GM19395 (cell line): ENCODE measurements around the gene CCNB3.
"Not testable (repeated sequence)": the region's sequence is repeated elsewhere in the genome, so short reads cannot be mapped to it uniquely, and the experiment has no call there.

ENCODE experiments used
- ATAC-seq: cut with Tn5 transposase; IDR thresholded peaks from one replicate; pipeline ENCODE4 v1.9.1; 2021; ENCODE audit warnings: mild to moderate bottlenecking, moderate library complexity; ENCODE audit not compliant: unreplicated experiment

CCNB3 gene, protein sequence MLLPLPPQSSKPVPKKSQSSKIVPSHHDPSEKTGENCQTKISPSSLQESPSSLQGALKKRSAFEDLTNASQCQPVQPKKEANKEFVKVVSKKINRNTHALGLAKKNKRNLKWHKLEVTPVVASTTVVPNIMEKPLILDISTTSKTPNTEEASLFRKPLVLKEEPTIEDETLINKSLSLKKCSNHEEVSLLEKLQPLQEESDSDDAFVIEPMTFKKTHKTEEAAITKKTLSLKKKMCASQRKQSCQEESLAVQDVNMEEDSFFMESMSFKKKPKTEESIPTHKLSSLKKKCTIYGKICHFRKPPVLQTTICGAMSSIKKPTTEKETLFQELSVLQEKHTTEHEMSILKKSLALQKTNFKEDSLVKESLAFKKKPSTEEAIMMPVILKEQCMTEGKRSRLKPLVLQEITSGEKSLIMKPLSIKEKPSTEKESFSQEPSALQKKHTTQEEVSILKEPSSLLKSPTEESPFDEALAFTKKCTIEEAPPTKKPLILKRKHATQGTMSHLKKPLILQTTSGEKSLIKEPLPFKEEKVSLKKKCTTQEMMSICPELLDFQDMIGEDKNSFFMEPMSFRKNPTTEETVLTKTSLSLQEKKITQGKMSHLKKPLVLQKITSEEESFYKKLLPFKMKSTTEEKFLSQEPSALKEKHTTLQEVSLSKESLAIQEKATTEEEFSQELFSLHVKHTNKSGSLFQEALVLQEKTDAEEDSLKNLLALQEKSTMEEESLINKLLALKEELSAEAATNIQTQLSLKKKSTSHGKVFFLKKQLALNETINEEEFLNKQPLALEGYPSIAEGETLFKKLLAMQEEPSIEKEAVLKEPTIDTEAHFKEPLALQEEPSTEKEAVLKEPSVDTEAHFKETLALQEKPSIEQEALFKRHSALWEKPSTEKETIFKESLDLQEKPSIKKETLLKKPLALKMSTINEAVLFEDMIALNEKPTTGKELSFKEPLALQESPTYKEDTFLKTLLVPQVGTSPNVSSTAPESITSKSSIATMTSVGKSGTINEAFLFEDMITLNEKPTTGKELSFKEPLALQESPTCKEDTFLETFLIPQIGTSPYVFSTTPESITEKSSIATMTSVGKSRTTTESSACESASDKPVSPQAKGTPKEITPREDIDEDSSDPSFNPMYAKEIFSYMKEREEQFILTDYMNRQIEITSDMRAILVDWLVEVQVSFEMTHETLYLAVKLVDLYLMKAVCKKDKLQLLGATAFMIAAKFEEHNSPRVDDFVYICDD (N-terminal part only)

DNA sequence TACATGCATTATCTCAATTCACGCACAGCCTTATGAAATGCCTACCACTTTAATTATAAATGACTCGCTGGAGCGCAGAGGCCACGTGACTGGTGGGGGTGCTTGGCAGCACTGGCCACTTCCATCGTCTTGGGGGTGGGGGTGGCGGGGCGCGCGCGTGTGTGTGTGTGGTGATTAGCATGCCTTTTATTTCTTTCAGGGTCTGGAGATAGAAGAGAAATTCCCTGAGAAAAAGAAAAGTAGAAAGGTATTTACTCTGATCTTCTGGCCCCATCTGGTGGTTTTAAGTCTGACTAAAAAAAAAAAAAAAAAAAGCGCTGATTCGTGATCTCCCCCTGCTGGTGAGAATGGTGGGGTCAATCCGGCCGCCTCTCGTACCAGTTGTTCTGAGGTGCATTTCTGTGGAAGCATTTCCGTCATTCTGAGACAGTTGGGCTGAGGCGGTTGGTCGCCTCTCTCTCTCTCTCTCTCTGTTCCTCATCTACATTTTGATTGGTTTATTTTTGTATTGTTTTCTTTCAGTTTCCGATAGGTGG lies at the start of gene CCNB3:
CCNB3 (plus strand) TSS at position 402 of the 536 bp plus-strand sequence. CDS start 80,399 bp downstream, outside the sequence.
- ATAC-seq: peak; percentile 98

DNA sequence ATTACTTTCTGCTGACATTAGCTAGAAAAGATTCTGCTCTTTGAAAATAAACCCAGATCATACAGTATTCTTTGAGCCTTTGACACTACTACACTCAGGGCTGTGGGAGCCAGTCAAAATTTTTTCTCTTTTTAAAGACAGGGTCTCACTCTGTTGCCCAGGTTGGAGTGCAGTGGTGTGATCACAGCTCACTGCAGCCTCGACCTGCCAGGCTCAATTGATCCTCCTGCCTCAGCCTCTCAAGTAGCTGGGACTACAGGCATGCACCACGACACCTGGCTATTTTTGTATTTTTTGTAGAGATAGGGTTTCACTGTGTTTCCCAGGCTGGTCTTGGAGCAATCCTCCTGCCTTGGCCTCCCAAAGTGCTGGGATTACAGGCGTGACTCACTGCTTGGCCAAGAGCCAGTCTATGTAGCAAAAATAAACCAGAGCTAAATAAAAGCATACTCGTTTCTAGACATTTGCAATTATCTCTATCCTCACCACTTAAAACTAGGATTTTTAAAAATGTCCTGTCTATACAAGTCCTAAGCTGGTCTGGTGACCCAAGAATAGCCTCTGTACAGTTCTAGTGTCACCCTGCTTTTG lies 46.9 kb upstream of the CCNB3 start:
- no peak for ATAC-seq

DNA sequence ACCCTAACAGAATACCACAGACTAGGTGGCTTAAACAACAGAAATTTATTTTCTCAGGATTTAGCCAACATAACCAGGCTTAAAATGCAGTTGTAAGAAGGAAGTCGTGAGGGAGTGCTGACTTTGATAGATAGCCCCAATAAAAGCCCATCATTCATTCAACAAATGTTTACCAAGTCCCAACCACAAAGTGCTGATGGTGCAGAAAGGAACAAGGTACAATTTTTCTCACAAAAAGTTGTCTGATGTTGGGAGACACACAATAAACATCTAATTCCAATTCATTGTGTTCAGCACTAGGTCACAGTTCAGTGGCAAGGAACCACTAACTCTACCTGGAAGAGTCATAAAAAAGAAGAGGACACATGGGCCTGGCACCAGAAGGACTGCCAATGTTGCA lies 46.0 kb upstream of the CCNB3 start:
- no peak for ATAC-seq

DNA sequence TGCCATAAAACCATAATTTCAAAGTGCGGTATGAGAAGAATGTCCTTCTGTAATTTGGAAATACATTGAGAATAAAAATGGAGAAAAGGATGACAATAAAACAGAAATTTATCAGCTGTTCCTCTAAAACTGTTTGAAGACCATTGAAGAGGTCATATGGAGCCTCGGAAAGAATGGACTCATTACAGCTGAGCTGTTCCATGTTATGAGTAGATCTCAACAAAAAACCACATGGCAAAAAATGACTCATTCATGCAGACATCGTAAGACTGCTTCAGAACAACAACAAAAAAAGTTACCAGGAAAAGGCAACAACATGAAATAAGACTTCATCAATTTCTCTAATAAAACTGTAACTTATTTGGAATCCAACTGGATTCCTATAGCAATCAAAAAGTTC lies 43.4 kb upstream of the CCNB3 start:
- ATAC-seq: no peak

DNA sequence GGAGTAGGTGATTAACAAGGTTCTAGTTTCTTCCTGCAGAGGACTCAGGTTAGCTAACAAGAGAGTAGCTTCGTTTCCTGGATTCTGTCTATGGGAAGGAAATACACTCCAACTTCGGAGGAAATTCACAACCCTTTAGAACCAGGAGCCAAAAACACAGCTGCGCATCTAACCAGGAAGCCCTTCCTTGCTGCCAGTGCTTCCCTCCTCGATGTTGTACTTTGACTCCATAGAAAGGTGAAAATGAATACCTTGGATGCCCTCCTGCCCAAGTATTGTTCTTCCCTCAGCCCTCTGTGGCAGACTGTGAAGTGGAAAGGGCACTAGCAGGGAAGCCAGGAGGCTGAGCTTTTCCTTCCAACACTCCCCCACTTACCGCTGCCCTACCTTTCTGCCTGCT lies 38.8 kb upstream of the CCNB3 start:
- ATAC-seq: no peak

DNA sequence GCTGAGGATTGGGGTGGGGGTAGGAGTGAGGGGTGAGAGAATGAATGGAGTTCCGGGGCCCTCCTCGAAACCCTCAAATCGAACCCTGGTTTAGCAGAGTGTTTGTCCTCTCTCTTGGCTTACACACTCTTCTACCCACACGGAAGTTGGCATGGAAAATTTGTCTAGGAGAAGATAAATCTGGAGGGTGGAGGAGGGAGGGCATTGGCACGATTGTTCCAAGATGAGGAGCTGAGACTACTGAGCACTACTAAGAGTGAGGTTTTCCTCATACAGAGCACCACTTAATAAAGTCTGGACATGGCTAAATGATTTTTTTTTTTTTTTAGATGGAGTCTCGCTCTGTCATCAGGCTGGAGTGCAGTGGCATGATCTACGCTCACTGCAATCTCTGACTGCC lies 37.2 kb upstream of the CCNB3 start:
- ATAC-seq: no peak

DNA sequence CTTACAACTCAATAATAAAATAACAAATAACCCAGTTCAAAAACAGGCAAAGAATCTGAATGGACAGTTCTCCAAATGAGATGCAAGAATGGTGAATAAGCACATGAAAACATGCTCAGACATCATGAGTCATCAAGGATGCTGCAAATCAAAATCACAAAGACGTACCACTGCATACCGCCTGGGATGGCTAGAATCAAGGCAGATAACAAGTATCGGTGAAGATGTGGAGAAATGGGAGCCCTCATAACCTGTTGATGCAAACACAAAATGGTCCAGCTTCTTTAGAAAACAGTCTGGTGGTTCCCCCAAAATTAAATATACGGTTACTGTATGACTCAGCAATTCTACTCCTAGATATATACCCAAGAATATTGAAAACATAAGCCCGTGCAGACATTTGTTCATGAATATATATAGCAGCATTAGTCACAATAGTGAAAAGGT lies 36.3 kb upstream of the CCNB3 start:
- peak; percentile 63 for ATAC-seq

DNA sequence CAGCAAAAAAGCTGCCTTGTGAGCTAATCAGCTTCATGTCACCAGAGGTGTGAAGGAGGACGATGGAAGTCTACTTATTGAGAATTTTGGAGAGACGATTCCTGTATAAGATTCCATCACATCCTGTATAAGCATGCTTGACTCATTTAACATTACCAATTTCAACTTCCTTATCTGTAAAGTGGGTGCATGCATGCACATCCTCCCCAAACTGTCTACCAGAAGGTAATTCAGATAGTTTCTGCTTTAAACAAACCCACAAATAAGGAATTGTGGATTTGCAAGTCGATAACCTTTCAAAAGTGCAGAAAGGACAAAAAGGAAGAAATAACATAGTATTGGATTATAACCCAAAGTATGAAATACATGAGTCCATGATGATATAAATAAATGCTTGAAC lies 34.8 kb upstream of the CCNB3 start:
- no peak for ATAC-seq

DNA sequence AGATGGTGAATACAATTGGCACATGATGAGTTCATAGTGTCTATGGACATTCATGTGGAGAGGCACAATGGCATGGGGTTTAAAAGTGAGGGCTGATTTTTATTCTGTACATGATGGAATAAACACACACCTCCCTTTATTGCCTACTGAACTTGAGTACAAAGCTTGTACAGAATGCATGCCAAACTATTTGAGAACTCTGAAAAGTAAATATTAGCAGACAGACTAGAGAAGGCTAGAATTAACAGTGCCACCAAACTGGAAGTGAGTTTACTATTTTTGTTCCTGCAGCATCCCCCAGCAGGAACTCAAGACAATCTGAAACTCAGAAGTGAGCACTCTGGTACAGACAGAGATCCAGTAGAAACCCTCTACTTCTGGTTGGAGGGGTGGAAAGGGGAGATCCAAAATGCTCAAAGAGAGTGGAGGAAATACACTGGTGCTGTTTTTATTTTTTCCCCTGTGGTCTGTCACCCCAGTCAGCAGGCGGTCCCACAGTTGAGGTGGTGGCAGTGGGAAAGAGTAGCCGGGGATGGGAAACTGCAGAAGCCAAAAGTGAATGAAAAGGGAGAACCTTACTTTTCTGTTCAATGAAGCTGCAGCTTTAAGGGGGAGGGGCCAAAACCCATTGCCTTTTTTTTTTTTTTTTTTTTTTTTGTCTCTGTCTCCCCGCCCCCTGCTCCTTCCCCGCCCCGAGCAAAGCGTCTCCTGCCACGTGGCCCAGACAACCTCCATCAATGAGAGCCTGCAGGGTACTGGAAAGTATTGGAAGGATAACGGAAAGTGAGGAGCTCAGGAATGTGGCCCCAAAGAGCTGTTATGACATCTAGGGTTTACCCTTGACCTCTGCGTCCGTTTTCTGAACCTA lies 24.3 kb upstream of the CCNB3 start:
- peak; percentile 57 for ATAC-seq

DNA sequence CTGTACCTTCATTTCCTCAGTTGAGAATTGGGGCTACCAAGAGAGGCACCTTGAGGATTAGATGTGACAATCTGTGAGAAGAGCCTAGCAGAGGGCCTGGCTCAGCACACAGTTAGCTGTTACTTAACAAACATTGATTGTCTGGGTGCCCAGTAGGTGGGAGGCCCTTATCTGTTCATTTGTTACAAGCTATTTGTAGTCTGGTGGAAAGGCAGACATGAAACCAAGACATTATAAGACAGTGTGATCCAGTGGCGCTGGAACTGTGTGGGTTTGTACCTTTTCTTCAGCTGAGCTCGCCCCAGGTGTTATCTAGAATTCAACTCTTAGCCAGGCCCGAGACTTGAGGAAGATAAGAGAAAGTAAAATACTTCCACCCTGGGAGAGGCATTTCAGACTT lies 20.7 kb upstream of the CCNB3 start:
- no peak for ATAC-seq

DNA sequence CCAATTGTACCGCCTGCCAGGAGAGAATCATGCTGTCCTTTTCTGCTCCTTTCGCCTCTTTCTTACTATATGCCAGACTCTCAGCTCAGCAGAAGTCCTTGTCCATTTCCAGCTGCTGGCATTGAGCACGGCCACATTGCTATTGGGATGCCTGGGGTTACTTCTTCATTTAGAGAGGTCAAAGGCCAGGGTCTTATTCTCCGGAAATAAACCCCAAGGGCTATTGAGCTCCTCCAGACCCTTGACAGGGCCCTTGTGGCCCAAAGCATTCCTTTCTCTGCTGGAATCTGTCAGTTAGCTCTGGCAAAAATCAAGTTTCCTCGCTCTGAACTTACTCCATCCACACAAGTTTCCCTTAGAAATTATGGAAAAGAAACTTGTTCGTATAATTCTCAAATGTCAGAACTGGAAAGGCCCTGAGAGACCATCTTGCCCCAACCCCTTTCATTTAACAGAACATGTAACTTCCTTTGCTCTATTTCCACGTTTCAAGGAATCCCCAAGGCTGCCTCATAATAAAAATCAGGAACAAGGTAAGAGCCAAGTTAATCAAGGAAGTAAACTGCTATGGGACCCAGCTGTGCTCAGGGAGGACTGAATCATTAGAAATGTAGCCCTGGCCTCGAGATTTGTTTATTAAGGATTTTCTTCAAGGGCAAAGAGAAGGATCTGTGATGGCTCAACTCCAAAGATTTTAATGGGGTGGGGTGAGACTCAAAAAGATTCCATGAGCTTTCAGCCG lies 15.5 kb upstream of the CCNB3 start:
- ATAC-seq: no peak

DNA sequence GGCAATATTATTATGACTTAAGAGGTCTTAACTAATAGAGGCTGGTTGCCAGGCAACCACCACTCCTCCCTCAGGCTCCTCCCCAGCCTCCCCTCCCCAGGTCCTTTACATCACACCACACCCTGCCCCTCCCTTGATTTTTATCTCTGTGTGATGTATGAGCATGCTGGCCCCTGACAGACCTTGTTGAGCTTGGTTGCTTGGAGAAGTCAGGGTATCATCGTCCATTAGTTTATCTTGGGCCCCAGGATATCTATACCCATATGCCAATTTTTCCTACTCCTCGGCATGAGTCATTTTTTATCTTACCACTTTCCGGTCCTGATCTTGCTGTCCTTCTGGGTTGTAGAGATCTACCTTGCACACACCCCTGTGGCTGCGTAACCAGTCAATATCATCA lies 6.2 kb upstream of the CCNB3 start:
- ATAC-seq: no peak

DNA sequence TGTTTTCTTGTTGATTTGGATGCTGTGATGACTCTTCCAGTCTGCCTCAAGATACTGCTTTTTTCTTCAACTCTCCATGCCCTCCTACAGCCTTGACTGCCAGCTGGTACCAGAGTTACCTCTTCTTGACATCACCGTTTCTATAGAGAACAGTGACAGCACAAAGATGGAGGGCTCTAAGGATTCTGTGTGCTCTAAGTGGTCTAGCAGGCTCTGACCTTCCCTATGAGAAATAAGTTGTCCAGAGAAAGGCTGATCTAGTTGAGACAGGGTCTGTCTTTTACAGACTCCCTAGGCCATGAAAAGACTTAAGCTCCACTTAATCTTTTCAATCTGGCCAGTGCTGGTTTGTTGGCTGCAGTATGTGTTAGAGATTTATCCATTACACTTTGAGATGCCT lies 3.7 kb upstream of the CCNB3 start, which contains the start of gene AKAP4:
AKAP4 (minus strand) TSS at position 101 of the 400 bp plus-strand sequence. CDS start 118 bp downstream, outside the sequence.
- ATAC-seq: no peak

DNA sequence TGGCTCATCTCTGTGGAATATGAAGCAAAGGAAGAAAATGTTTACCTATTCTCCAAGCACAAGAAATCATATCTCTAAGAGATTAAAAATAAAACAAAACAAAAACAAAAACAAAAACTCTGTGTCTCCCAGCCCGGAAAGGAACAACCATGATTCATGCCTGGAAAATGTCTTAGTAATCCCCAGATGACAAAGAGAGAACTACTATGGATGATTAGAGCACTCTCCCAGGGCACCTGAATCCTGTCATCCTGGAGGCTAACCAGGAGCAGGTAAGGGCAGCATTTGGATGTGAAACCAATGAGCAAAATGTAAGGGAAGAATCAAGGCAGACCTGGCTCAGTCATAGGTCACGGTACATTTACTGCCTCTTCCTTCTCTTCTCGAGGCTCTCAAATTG lies 2.0 kb upstream of the CCNB3 start:
- no peak for ATAC-seq

DNA sequence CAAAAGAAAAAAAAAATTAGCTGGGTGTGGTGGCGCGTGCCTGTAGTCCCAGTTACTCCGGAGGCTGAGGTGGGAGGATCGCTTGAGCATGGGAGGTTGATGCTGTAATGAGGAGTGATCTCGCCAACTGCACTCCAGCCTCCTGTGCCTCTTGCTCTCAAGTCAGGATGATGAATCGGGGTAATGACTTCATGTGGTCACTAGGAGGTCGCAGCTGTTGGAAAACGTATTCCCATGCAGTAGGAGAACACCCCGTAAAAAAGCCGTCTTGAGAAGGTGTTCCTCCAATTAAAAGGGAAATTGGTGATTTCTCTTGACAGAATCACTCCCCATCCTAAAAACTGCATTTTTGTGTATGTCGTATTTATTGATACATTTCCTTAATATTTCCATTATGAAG lies 2.2 kb downstream of the CCNB3 start:
- ATAC-seq: no peak

DNA sequence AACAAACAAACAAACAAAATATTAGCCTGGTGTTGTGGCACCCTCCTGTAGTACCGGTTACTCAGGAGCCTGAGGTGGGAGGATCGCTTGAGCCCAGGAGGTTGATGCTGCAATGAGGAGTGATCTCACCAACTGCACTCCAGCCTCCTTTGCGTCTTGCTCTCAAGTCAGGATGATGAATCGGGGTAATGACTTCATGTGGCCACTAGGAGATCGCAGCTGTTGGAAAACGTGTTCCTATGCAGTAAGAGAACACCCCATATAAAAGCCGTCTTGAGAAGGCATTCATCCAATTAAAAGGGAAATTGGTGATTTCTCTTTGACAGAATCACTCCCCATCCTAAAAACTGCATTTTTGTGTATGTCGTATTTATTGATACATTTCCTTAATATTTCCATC lies 6.9 kb downstream of the CCNB3 start:
- ATAC-seq: no peak

DNA sequence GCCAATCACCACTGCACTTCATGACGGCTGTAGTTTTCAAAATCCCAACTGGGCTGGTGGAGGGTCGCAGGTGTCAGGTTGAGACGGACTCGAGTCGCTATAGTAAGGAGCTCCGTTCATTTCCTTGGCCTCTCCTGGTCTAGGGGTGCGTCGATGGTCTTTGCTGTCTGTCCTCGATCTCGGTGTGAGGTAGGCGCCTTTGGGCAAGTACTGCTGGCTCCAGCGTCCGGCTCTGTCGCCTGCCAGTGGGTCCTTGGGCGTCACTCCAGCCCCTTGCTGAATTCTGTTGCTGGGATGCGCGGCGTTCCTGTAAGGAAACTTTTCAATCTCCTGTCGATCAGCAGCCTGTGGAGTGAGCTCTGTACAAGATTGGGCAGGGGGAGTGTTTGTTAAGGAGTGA lies 76.7 kb downstream of the CCNB3 start:
- ATAC-seq: no peak

DNA sequence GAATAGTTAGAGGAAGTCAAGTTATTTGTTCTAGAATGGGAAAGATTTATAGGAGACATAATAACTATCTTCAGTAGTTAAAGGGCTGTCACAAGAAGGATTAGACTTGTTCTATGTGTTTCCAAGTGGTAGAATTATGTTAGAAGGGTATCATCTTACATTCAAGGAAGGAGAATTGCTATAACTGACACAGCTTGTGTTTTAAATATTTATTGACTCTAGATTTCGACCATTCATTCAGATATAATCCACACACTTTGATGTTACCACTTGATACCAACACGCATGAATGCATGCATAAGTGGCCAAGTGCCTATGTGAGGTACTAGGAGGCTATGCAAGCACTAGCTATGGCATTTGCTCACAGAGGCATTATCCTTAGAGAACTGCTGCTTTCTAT lies 122.7 kb downstream of the CCNB3 start:
- ATAC-seq: no peak

DNA sequence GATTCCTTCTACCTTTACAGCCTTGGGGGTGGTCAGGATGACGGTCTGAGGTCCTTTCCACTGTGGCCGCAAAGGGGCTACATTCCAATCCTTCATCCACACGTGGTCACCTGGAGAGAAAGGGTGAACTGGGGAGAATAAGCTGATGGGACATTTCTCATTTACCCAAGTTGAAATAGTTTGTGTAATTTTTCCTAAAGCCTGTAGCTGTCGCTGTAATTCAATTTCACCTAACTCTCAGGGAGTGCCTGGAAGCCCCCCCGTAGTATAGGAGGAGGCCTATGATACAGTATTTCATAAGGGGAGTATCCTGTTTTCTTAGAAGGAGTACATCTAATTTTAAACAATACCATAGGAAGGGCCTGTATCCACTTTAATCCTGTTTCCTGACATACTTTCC lies 128.1 kb downstream of the CCNB3 start:
- not testable (repeated sequence) for ATAC-seq
